Spleen (tissue), 11 donors: ENCODE data around the gene RERE. TPM values are rescaled to one million over a fixed set of nuclear protein-coding genes. Genes with fewer than 3 reads are reported as not detected.
"Not testable (repeated sequence)": the region's sequence is repeated elsewhere in the genome, so short reads cannot be mapped to it uniquely, and the experiment has no call there.

Source experiments
- DNase-seq: peaks from one replicate; pipeline ENCODE4 v3.0.0-alpha.2; 2020
- H3K27ac ChIP-seq, 8 donors: fragments of 200-600 bp; sonication (generic) in 7 of 8; 1 replicate in 4 of 8; 2 replicates in 4 of 8; pipeline versions ENCODE4 v1.5.0 to v1.8.0; 2016 to 2021; ENCODE audit warnings: inconsistent platforms in 4 of 8, mild to moderate bottlenecking in 4 of 8, moderate library complexity in 1 of 8
- H3K27me3 ChIP-seq, 7 donors: fragments of 200-600 bp; sonication (generic) in 6 of 7; replicated peaks in 1 of 7; 1 replicate in 4 of 7; 2 replicates in 3 of 7; pipeline versions ENCODE4 v1.5.0 to v1.8.0; 2016 to 2021; ENCODE audit warnings: inconsistent platforms in 3 of 7, mild to moderate bottlenecking in 1 of 7
- H3K36me3 ChIP-seq, 6 donors: fragments of 200-600 bp; sonication (generic) in 5 of 6; 1 replicate in 4 of 6; 2 replicates in 2 of 6; pipeline versions ENCODE4 v1.5.0 to v1.8.0; 2016 to 2021; ENCODE audit warnings: inconsistent platforms in 2 of 6
- H3K4me1 ChIP-seq, 6 donors: fragments of 200-600 bp; sonication (generic) in 5 of 6; 1 replicate in 3 of 6; 2 replicates in 3 of 6; pipeline versions ENCODE4 v1.5.0 to v1.8.0; 2016 to 2021; ENCODE audit warnings: inconsistent platforms in 3 of 6
- H3K4me3 ChIP-seq, 8 donors: fragments of 200-600 bp; sonication (generic) in 7 of 8; 1 replicate in 4 of 8; 2 replicates in 4 of 8; pipeline versions ENCODE4 v1.5.0 to v1.8.0; 2016 to 2021; ENCODE audit warnings: inconsistent platforms in 4 of 8, mild to moderate bottlenecking in 4 of 8, moderate library complexity in 2 of 8
- H3K9me3 ChIP-seq, 8 donors: fragments of 200-600 bp; sonication (generic) in 7 of 8; 1 replicate in 4 of 8; 2 replicates in 4 of 8; pipeline versions ENCODE4 v1.5.0 to v1.8.0; 2016 to 2021; ENCODE audit warnings: inconsistent platforms in 4 of 8
- CTCF ChIP-seq, 11 experiments: fragments of 200-600 bp in 7 of 11; fragments of 450-650 bp in 4 of 11; sonication (generic) in 4 of 11; IDR thresholded peaks in 8 of 11; conservative IDR thresholded peaks in 3 of 11; 1 replicate in 7 of 11; 2 replicates in 4 of 11; pipeline versions ENCODE4 v1.4.0 to v1.8.0; 2016 to 2021; ENCODE audit warnings: antibody characterized with exemption in 11 of 11, inconsistent platforms in 4 of 11, mild to moderate bottlenecking in 1 of 11
- POLR2A ChIP-seq, 3 donors: fragments of 450-650 bp; IDR thresholded peaks; one replicate each; pipeline ENCODE4 v1.5.1; 2017; ENCODE audit warnings: antibody characterized with exemption in 3 of 3, mild to moderate bottlenecking in 1 of 3
- POLR2AphosphoS5 ChIP-seq, 3 donors: sonication (generic); formaldehyde crosslinking; IDR thresholded peaks; one replicate each; pipeline ENCODE4 v1.5.1; 2017; ENCODE audit warnings: antibody characterized with exemption in 3 of 3
- WGBS, 5 donors: extraction: QIAGEN DNeasy Blood & Tissue Kit in 3 of 5; methylation state at CpG; one replicate each; pipeline versions ENCODE4 v1.1.5 to v1.1.7; 2013 to 2018; 5-methylcytosine and 5-hydroxymethylcytosine counted together
- intact Hi-C: fragments of 100-400 bp; cut with DNase I; formaldehyde crosslinking; loops from one replicate; pipeline ENCODE4 v1.15.0; 2023; ENCODE audit warnings: low total_unique reads
- polyA plus RNA-seq, 3 donors: library from polyadenylated mRNA; stranded (reverse); fragments of 200-250 nt; gene quantifications; one replicate each; pipeline ENCODE4 v1.2.1, GENCODE V29; 2013
- total RNA-seq, 7 donors: library from RNA; depleted of rRNA in 3 of 7; stranded (reverse); fragments of >200 nt in 3 of 7; fragmentation: NEBNext Ultra II Directional in 4 of 7; extraction: Animal tissue kit (Norgen Biotek cat#: 25700) in 4 of 7; gene quantifications; one replicate each; pipeline versions ENCODE4 v1.1.0 to v1.2.1, GENCODE V29; 2016 to 2021
- donor health status: healthy with polysubstance abuse.
- donor health status: DM: no; HTN: no; CAD: no; lungs with moderate emphysema.
- donor health status: DM: no; HTN: no; CAD: no.
- donor health status: Bipolar disorder and iron deficiency.
- donor health status: healthy.
- donor health status: DM: no; HTN: no; CAD: no.
- donor health status: DM: yes; HTN: yes; CAD: no.

RERE gene
- total and polyA plus RNA-seq, 10 donors = 10.3 to 149 (median 117) TPM

DNA sequence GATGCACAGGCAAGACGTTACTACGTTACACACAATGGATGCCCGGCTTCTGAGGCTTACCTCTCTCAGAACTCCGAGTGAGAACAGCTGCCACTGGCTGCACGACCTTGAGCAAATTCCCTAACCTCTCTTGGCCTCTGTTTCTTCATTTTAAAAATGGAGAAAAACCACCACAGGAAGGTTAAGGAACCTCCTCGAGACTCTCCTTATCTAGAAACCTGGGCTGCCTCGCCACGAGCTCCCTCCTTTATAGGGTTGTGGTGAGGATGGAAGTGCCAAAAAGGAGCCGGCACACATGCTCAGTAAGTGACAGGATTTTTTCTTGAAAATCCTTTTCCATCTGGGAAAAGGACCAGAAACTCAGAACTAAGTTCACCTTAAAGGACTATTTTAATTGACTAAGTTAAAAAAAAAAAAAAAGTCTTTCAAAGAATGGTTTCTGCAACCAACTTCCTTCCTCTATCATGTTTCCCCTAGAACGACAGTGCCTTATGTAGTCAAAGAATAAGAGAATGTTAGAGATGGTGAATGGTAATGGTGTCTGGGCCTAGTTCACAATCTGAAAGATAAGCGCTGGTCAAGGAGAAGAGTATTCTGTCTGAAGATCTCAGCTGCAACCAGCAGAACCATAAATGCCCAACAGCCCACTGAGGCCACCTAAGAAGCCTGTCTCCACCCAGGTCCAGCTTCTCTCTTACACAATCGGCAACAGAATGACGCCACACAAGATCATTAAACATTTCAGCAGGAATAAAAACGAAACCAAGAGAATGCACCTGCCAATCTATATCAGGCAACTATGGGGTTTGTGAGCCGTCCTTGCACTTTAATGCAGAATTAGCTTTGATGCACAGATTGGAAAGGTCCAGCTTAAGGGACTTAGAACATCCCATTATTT is 434.6 kb downstream of the RERE start:
- Histone ChIP-seq H3K36me3 (peaks cover 0 to 72% (median 9%) of the 10 kb centered on the region in 6 donors), H3K4me1 (peaks cover 52 to 100% (median 89%) of the 10 kb centered on the region in 6 donors), H3K27ac (peak overlapping the region in 7 of 8 donors; percentile 16 to 81 (median 58)), H3K4me3 (peak overlapping the region in 1 of 8 donors; percentile 21), H3K9me3 (no peaks in the 10 kb centered on the region), H3K27me3 (no peaks in the 10 kb centered on the region)
- no peak for TF ChIP-seq POLR2A (IDR thresholded peaks at IDR 0.05)
- no peak for TF ChIP-seq POLR2AphosphoS5 (IDR thresholded peaks at IDR 0.05)
- TF ChIP-seq CTCF (IDR thresholded peaks at IDR 0.05 in 8 of 11, conservative IDR thresholded peaks at IDR 0.05 in 3 of 11) = no peak
- DNase-seq = no peak
- intact Hi-C loops = no loop called here
- WGBS, 5 donors = 38 to 70% (median 51%) methylated on average over 15 of the region's 15 CpGs

DNA sequence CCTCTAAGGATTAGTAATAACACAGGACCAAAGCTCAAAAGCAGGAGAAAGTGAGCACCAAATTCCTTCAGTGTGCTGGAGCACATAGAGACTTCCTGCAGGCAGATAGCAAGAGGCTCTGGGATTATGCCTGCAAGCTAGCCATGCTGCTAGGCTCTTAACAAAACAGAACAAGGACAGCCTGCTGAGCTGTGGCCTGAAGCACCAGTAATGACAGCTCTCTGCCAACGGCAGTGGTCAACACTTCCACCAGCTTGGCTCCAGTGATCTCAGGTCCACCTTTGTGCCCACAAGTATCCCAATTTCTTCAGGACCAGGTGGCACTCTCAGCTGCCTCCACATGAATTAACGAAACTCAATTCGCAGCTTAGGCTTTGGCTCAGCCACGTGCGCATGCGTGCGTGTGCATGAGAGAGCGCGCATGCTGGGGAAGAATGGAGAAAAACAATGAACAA is 435.4 kb downstream of the RERE start:
- intact Hi-C loops = no loop called here
- peaks cover 51 to 99% (median 88%) of the 10 kb centered on the region in 6 donors for H3K4me1 ChIP-seq
- no peaks in the 10 kb centered on the region for H3K9me3 ChIP-seq
- no peak for DNase-seq
- 91 to 97% (median 92%) methylated on average over 9 of the region's 9 CpGs for WGBS, 5 donors
- no peaks in the 10 kb centered on the region for H3K27me3 ChIP-seq
- peaks cover 0 to 78% (median 7%) of the 10 kb centered on the region in 6 donors for H3K36me3 ChIP-seq
- H3K4me3 ChIP-seq = peak overlapping the region in 1 of 8 donors; percentile 21
- H3K27ac ChIP-seq = peak overlapping the region in 6 of 8 donors; percentile 16 to 81 (median 66)
- TF ChIP-seq POLR2AphosphoS5 (IDR thresholded peaks at IDR 0.05) (peak in 1 of 3 donors; percentile 28), CTCF (IDR thresholded peaks at IDR 0.05 in 8 of 11, conservative IDR thresholded peaks at IDR 0.05 in 3 of 11) (no peak)

- 81 to 88% (median 83%) methylated on average over 8 of the region's 8 CpGs for WGBS, 5 donors
- no peak for TF ChIP-seq POLR2AphosphoS5 (IDR thresholded peaks at IDR 0.05)
- no peak for TF ChIP-seq POLR2A (IDR thresholded peaks at IDR 0.05)
- TF ChIP-seq CTCF (IDR thresholded peaks at IDR 0.05 in 8 of 11, conservative IDR thresholded peaks at IDR 0.05 in 3 of 11) = no peak
These were observed 435.8 kb downstream of the RERE start for GRCh38 chr1:8381618-8382017.

DNA sequence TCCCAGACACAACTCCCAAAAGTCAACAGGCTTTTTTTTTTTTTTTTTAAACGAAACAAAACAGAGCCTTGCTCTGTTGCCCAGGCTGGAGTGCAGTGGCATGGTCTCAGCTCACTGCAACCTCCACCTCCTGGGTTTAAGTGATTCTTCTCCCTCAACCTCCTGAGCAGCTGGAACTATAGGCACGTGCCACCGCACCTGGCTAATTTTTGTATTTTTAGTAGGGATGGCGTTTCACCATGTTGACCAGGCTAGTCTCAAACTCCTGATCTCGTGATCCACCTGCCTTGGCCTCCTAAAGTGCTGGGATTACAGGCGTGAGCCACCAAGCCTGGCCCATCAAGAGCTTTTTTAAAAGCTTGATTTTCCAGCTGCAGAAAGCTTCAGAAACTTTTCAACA is 437.1 kb downstream of the RERE start:
- Histone ChIP-seq H3K36me3 (peaks cover 0 to 84% (median 7%) of the 10 kb centered on the region in 6 donors), H3K27ac (peak overlapping the region in 4 of 8 donors; percentile 60 to 77 (median 67)), H3K4me1 (peaks cover 44 to 99% (median 81%) of the 10 kb centered on the region in 6 donors)
- H3K9me3 ChIP-seq, H3K4me3 ChIP-seq, intact Hi-C loops, H3K27me3 ChIP-seq, DNase-seq: not testable (repeated sequence)
- 81 to 97% (median 84%) methylated on average over 6 of the region's 6 CpGs for WGBS, 5 donors

More at GRCh38 chr1:8381618-8382017, 435.8 kb downstream of the RERE start:
- intact Hi-C loops = no loop called here
- Histone ChIP-seq H3K27ac (peak overlapping the region in 3 of 8 donors; percentile 74 to 81 (median 80)), H3K4me1 (peaks cover 48 to 99% (median 86%) of the 10 kb centered on the region in 6 donors), H3K4me3 (no peak overlapping the region), H3K9me3 (no peaks in the 10 kb centered on the region), H3K36me3 (peaks cover 0 to 82% (median 7%) of the 10 kb centered on the region in 6 donors), H3K27me3 (no peaks in the 10 kb centered on the region)
- no peak for DNase-seq
